ENCODE data around the gene TRIO.

Gene TRIO

DNA sequence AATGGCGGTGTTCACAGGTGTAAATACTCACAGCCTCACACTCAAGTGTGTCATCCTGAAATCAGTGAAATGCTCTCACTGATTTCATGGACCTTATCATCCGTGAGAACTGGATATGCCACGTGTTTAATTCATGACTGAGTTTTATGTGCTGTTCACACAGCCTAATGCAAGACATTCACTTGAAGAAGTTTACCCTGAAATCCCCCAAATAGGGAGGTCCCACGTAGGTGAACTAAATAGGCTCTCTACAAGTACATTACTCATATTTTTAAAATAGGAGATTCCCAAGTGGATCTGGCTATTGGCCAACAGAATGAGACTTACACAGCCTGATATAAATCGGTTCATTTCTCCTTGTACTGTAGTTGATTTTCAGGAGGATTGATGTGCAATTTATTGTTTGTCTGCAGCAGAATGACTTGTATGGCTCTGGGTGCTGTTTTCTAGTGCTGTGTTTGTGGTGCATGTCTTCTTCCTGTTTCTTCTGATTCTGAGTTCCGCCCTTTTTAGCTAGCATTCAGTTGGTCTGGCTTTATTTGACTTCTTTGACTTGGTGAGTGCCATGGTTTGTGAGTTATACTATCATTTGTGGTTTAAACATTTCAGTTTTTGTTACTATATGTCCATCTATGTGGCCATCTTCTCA, 25.1 kb downstream of the TRIO start:
- DNase-seq (ENCODE audit: low read depth), result no peak

GRCh38 chr5:14168793-14169262, 25.7 kb downstream of the TRIO start:
- no peak for DNase-seq (ENCODE audit: low read depth)

DNA sequence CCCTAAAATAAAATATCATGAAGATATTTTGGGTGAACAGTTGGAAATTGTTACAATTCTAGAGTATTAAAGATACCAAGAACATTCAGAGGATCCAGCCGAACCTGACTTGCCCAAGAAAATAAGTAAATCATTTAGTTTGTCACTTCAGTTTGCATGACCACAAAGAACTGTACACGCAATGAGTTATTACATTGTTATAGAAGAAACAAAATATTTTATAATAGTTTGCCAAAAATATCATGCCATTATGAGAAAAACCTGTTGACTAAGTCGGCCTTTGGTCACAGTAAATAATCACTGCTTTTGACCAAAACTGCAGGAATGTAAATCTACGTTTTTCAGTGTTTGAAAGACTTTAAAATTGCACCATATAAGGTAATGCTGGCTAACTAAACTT, 27.9 kb downstream of the TRIO start:
- DNase-seq (ENCODE audit: low read depth), result no peak

DNA sequence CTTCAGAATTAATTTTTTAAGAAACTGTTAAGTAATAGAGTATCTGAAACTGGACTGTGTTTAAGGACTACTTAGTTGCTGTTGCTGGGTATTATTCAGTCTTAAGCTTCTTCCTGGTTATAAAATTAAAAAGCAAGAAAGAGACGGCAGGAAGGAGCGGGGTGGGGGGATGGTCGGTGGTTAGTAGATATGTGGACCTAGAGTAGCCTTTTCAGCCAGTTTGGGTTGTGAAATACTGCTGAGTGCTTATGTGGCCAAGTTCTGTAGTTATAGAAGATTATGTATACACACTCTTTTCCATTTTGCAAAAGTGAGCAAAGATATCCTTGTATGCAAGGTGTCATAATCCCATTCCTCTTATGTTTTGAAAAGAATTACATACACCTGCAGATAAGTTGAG, 28.5 kb downstream of the TRIO start:
- DNase-seq (ENCODE audit: low read depth), result no peak

DNA sequence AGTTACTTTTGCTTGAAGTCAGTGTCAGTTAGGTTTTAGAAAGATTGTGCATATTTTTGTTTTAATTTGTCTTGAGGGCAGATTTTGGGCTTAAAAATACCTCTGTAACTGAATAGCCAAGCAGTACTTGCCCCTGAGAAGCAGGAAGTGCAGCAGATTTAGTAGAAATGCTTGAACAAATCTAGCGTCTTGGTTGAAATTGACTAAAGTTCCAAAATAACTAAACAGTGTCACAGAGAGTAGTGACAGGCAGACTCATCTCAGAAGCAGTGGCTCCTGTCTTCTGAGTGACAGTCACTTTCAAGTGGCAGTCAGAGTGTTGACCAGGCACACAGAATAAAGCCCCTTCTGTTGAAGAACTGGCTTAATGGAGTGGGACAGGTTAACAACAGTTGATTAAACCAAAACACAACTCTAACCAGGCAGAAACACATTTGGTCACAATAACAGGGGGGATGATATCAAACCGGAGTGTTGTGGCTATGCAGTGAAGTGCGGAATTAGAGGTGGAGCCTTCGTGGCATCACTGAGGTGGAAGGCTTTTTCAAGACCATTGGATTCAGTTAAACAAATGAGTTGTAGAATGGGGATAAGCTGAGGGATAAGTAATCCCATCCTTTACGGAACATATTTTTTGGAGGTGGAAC, 29.1 kb downstream of the TRIO start:
- no peak for DNase-seq (ENCODE audit: low read depth)

- DNase-seq (ENCODE audit: low read depth), result no peak
Observed at GRCh38 chr5:14173377-14174229, 30.5 kb downstream of the TRIO start.

DNA sequence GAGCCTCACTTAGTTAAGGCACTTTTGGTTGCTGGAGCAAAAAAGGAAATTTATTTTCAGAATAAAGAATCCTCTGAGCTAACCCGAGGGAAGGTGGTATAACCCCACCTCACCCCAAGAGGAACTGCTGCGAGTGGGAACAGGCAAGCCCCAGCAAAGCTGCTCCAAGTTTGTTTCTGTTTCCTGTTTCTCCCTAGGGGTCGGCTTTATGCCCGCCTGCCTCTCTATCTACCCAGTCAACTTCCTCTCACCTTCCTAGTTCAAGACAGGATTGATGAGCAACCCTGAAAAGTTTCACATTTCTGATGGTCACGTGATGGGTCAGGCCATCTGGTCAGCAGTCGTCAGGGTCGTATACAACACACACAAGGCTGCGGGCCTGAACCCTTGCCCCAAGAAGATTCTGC, 31.1 kb downstream of the TRIO start:
- DNase-seq (ENCODE audit: low read depth), result no peak

DNA sequence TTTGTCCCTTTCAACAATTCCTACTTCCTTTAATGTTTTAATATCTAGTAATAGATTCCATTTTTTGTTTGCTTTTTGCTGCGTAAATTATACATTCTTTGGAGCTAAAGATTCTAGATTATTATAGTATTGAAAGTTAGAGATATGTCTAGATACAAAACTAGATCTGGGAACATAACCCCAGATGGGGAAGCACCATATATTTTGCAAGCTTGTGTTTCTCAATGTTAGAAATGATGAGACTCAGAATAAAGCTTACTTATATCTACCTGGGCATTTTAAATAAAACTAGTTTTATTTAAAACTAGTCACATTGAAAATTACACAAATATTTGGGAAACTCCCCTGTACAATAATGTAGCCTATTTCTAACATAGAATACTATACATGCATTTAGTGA, 32.2 kb downstream of the TRIO start:
- no peak for DNase-seq (ENCODE audit: low read depth)

DNA sequence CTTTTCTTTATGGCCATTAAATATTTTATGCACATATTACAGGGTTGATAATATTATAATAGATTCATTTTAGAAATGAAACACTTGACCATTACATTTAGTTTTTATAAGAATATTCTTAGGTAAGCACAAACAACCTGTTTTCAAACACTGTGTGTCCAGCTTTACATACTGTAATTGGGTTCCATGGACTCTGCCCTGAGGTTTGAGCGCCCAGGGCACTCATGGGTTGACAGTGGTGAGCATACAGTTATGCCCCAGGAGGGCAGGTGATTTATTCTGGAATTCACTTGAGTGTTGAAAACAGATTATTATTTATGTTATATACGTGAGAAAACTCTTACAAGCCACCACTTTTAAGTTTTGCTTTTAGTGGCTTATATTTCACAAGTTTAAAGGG, 33.7 kb downstream of the TRIO start:
- no peak for DNase-seq (ENCODE audit: low read depth)

DNA sequence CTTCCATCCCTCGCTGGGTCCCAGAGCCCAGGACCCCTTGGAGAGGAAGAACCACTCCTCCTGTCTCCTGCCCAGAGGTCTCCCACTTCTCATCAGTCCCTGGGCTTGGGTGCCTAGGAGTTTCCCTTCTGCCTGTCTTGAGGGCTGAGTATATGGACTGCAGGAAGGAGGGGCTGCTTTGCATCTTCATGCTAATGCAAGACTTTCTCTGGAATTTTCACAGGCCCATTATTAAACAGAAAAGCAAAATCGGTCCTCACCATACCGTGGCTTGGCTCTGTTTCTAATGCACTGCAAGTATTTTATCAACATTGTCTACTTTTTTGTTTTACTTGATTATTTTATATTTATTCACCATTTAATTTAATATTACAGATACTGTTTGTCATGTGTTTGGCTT, 34.5 kb downstream of the TRIO start:
- no peak for DNase-seq (ENCODE audit: low read depth)

DNA sequence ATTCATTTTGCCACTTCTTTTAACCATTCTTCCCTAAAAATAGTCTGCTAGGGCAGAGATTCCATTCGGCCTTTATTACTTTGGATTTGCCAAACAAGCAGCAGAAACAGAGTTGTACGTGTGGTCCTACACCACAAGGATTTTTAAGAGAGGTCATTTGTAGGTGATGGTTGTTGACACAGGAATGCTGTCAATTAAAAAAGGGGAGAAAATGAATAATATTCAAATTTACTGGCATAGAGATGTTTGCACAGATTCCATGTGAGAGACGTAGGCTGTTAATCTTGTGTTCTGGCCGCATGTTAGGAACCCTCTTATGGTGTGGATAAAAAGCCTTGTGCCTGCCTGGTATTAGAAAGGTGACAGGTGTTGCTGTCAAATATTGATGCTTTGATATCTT, 34.9 kb downstream of the TRIO start:
- no peak for DNase-seq (ENCODE audit: low read depth)

- no peak for DNase-seq (ENCODE audit: low read depth)
Observed at GRCh38 chr5:14178671-14179211, 35.6 kb downstream of the TRIO start.

DNA sequence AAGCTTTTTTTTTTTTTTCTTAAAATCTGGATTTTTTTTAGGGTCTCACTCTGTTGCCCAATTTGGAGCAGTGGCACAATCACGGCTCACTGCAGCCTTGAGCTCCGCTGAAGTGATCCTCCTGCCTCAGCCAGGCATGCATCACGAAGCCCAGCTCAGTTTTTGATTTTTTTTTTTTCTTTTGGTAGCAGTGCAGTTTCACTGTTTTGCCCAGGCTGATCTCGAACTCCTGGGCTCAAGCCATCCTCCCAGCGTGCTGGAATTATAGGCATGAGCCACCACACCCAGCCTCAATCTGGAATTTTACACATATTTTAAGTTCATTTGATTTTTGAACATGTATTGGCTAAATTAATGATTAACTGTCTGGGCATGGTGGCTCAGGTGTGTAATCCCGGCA, 36.3 kb downstream of the TRIO start:
- DNase-seq (ENCODE audit: low read depth), result no peak

GRCh38 chr5:14180437-14180836, 37.3 kb downstream of the TRIO start:
- no peak for DNase-seq (ENCODE audit: low read depth)

GRCh38 chr5:14181299-14181968, 38.3 kb downstream of the TRIO start:
- DNase-seq (ENCODE audit: low read depth), result no peak

DNA sequence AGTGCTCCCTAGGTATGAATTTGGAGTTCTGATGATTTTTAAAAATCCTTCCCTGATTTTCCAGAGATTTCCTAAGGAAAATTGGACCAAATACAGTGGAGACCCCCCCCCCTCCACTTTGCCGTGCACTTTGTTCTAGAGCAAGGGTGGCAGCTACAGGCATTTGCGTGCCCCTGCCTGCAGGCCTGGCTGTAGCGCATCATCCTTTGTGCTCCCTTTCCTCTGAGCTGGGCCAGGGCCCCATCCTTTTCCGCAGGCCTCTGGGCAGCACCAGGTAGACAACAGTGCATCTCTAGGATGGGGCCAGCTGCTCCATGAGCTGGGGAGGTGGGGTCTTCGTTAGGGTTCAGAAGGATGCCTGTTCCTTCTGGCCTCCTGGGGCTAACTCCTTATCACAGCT, 39.6 kb downstream of the TRIO start:
- DNase-seq (ENCODE audit: low read depth), result no peak

GRCh38 chr5:14183187-14183939, 40.2 kb downstream of the TRIO start:
- DNase-seq (ENCODE audit: low read depth), result no peak

- DNase-seq (ENCODE audit: low read depth), result no peak
Observed at GRCh38 chr5:14184082-14184481, 40.9 kb downstream of the TRIO start.

DNA sequence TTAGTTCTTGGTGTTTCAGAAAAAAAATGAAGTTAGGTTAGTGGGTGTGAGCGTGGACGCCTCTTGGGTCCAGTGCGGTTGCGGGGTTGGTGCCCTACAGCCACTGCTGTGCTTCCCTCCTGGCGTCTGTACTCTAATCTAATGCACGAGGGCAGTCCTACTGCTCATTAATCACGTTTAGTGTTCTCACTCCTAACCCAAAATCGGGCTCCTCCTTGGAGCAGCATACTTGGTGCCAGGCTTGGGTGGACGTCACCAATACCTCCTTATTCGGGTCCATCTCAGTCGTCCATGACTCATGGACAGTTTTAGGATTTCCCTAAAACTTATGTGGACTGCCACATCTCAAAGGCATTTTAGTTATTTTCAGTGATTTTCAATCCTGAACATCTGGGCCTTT, 41.6 kb downstream of the TRIO start:
- DNase-seq (ENCODE audit: low read depth), result no peak

DNA sequence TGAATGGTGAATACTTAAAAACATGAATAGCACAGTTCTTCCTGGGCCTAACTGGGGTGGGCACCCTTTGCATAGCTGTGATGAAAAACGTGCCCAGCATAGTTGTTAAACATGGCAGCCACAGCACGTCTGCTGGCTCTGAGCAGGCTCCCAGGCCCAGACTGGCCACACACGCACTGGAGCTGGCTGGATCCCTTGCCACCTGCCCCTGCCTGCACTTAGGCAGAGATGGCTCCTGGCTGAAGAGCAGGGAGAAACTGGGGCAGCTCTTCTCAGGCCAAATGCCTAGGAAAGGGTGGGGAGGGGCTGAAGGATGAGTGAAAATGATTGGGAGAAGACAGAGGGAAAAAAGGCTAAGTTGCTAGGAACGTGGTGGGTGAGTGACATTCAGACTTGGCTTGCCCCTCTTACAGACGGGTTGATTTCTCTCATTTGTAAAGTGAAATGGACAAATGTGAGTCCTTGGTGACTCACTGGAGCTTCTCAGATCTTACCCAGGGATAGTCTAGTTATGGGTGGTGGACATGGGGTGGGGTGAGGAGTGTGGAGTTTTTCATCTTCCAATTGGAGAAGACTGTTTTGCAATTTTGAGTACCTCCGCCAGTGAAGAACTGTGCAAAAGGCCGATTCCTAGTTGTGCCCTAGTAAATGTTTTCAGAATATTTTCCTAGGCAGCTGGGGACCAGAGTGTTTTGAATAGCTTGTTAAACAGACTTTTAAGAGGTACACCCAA, 42.4 kb downstream of the TRIO start:
- DNase-seq (ENCODE audit: low read depth), result no peak
